ENCODE results near the gene IFNB1. TPM values are rescaled to one million over a fixed set of nuclear protein-coding genes. Genes with fewer than 3 reads are reported as not detected.

IFNB1 gene
- total RNA-seq, 1 experiment from 2014 or later, result not detected

DNA sequence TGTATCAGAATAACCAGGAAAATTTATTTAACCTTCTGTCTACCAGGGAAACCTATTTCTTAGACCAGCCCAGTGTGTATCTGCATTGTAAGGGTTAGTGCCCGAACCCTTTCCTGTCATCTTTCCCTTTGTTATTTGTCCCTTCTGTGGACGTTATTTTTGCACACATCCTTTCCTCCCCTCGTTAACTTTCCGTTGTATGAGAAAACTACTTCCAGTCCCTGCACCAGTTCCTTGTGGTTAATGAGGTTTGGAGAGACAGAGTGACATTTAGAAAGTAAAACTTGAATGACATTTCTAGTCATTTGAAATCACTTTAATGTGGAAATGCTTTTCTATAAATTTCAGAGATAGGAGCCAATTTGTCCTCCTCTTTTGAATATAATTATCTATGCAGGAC, 4.3 kb upstream of the IFNB1 start:
- no peaks in the 10 kb centered on the region for H4K20me1 ChIP-seq (ENCODE audit: insufficient read depth)
- ChIA-PET CTCF (interaction anchor here (0.7 to 1.2 kb wide), 2 partner anchors 14 to 28 kb away, joined by 3 read pairs; no protein-coding TSS in a partner anchor), POLR2A (no interaction called here), RAD21 (ENCODE audit: low non-redundant PET in 1 of 2, low total read pairs in 2 of 2, uncharacterized antibody in 2 of 2, unreplicated experiment in 2 of 2) (no interaction called here)
- H3K9ac ChIP-seq (ENCODE audit: low read length), result no peak overlapping the region
- no peak for TF ChIP-seq POLR2A (IDR thresholded peaks at IDR 0.05; ENCODE audit: borderline replicate concordance, extremely low read depth, insufficient read depth, insufficient read length)
- TF ChIP-seq ZNF274 (IDR thresholded peaks at IDR 0.05; ENCODE audit: low read depth, low read length), result no peak
- TF ChIP-seq ZFX (IDR thresholded peaks at IDR 0.05), result no peak
- no peak for TF ChIP-seq ELF1 (IDR thresholded peaks at IDR 0.05; ENCODE audit: borderline replicate concordance, low read depth)
- no peak for TF ChIP-seq YY1 (IDR thresholded peaks at IDR 0.05; ENCODE audit: extremely low read depth, insufficient replicate concordance, low read depth, low read length)
- TF ChIP-seq SRF (IDR thresholded peaks at IDR 0.05; ENCODE audit: low read depth), result no peak
- TF ChIP-seq EZH2phosphoT487 (IDR thresholded peaks at IDR 0.05; ENCODE audit: borderline replicate concordance), result no peak
- no peak for TF ChIP-seq POLR2AphosphoS5 (IDR thresholded peaks at IDR 0.05; ENCODE audit: low read depth, low read length)
- TF ChIP-seq MAX (IDR thresholded peaks at IDR 0.05), result no peak
- no peak for TF ChIP-seq CBX3 (IDR thresholded peaks at IDR 0.05; ENCODE audit: low read depth)
- TF ChIP-seq EZH2 (IDR thresholded peaks at IDR 0.05), result no peak
- no peak for TF ChIP-seq REST (IDR thresholded peaks at IDR 0.05; ENCODE audit: low read depth)
- TF ChIP-seq CTCF (IDR thresholded peaks at IDR 0.05 in 2 of 3, conservative IDR thresholded peaks at IDR 0.05 in 1 of 3; ENCODE audit: borderline replicate concordance in 1 of 3, insufficient read depth in 1 of 3, low read depth in 2 of 3, low read length in 2 of 3), result no peak
- TF ChIP-seq CEBPB (IDR thresholded peaks at IDR 0.05; ENCODE audit: low read depth), result no peak
- TF ChIP-seq SIN3A (IDR thresholded peaks at IDR 0.05; ENCODE audit: low read depth), result no peak
- no peaks in the 10 kb centered on the region; a peak in 1 of 4 replicates for H3K4me1 ChIP-seq (ENCODE audit: control insufficient read depth in 1 of 2, insufficient read depth in 2 of 2, low read length in 2 of 2)
- ATAC-seq (no peak), DNase-seq (ENCODE audit: low read depth, low spot score) (no peak)
- no peak overlapping the region for H2AFZ ChIP-seq (ENCODE audit: low read depth, low read length, poor library complexity, severe bottlenecking)
- no peaks in the 10 kb centered on the region for H3K9me2 ChIP-seq (ENCODE audit: insufficient read depth)
- no peaks in the 10 kb centered on the region for H3K27me3 ChIP-seq (ENCODE audit: insufficient read depth, low read length)
- no peaks in the 10 kb centered on the region for H3K9me3 ChIP-seq (ENCODE audit: control insufficient read depth in 1 of 2, insufficient read depth in 1 of 2, low read depth in 1 of 2, low read length in 2 of 2)
- BruUV-seq (replicated peaks), result no TSS peak
- H3K27ac ChIP-seq (ENCODE audit: low read depth, low read length), result no peak overlapping the region
- no peak overlapping the region for H3K4me2 ChIP-seq (ENCODE audit: low read length)
- H3K4me3 ChIP-seq (replicated peaks in 1 of 2; ENCODE audit: low read depth in 1 of 2, low read length in 2 of 2), result no peak overlapping the region
- intact Hi-C loops (cut with micrococcal nuclease), result no loop called here
- H3K79me2 ChIP-seq (ENCODE audit: insufficient read depth, low read length), result no peaks in the 10 kb centered on the region
- no peaks in the 10 kb centered on the region for H3K36me3 ChIP-seq (ENCODE audit: control insufficient read depth in 1 of 2, insufficient read depth in 2 of 2, low read length in 2 of 2)
